Thoracic aorta (tissue), 2 donors: Measurements from ENCODE around the gene GRK7. TPM values are rescaled to one million over a fixed set of nuclear protein-coding genes. Genes with fewer than 3 reads are reported as not detected.

Experiments used
- ATAC-seq: fragments of 150-250 bp; one replicate; pipeline ENCODE4 v1.8.0; 2017; ENCODE audit warnings: low read depth; ENCODE audit not compliant: insufficient number of reproducible peaks, low FRiP score
- DNase-seq: peaks from one replicate; pipeline ENCODE4 v3.0.0-alpha.2; 2020; ENCODE audit warnings: low spot score
- H3K27ac ChIP-seq, 2 donors: fragments of 200-600 bp; sonication (generic); 1 replicate in 1 of 2; 2 replicates in 1 of 2; pipeline ENCODE4 v1.5.1; 2016; ENCODE audit warnings: mild to moderate bottlenecking in 2 of 2, moderate library complexity in 2 of 2
- H3K27me3 ChIP-seq: fragments of 200-600 bp; sonication (generic); replicated peaks from 2 replicates; pipeline ENCODE4 v1.6.0; 2016; ENCODE audit warnings: mild to moderate bottlenecking; ENCODE audit not compliant: insufficient read depth
- H3K36me3 ChIP-seq: fragments of 200-600 bp; sonication (generic); one replicate; pipeline ENCODE4 v1.5.1; 2016
- H3K4me1 ChIP-seq, 2 donors: fragments of 200-600 bp; sonication (generic); 1 replicate in 1 of 2; 2 replicates in 1 of 2; pipeline versions ENCODE4 v1.5.1 to v1.6.0; 2016; ENCODE audit warnings: low read depth in 2 of 2, mild to moderate bottlenecking in 1 of 2; ENCODE audit not compliant: control insufficient read depth in 1 of 2
- H3K4me3 ChIP-seq: fragments of 200-600 bp; sonication (generic); 2 replicates; pipeline ENCODE4 v1.5.1; 2016; ENCODE audit warnings: mild to moderate bottlenecking
- H3K9me3 ChIP-seq: fragments of 200-600 bp; sonication (generic); 2 replicates; pipeline ENCODE4 v1.5.1; 2016
- CTCF ChIP-seq: fragments of 200-600 bp; sonication (generic); IDR thresholded peaks from one replicate; pipeline ENCODE4 v1.5.1; 2019; ENCODE audit warnings: antibody characterized with exemption
- total RNA-seq, 2 donors: library from RNA; depleted of rRNA; stranded (reverse); fragments of >200 nt; gene quantifications; one replicate each; pipeline versions ENCODE4 v1.1.0 to v1.2.3, GENCODE V29; 2016

GRK7 gene
- total RNA-seq, 2 donors from 2014 or later = not detected

DNA sequence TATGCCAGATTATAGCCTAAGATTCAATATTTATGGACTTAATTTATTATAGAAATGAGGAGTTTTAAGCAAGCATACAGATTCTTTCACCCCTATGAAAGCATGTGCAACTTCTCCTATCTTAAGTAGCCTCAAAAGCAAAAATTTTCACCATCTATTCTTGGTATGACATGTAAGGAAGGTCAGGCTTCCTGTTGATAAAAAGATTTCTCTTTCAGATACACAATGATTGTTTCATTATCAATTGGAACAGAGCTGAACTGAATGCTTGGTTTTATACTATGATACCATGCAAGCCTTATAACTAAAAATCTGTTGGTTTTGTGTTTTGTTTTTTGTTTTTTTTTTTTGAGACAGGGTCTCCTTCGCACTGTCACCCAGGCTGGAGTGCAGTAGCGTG, 3.9 kb downstream of the GRK7 start:
- ATAC-seq (no peak), DNase-seq (no peak)
- H3K27ac ChIP-seq = no peak overlapping the region
- no peaks in the 10 kb centered on the region for H3K36me3 ChIP-seq
- no peak overlapping the region for H3K4me3 ChIP-seq
- TF ChIP-seq CTCF = no peak
- H3K4me1 ChIP-seq = no peaks in the 10 kb centered on the region
- no peaks in the 10 kb centered on the region for H3K27me3 ChIP-seq
- H3K9me3 ChIP-seq = no peaks in the 10 kb centered on the region

GRCh38 chr3:141769221-141769894, 6.2 kb downstream of the GRK7 start:
- ATAC-seq (no peak), DNase-seq (no peak)
- H3K4me1 ChIP-seq = no peaks in the 10 kb centered on the region
- H3K36me3 ChIP-seq = no peaks in the 10 kb centered on the region
- no peak for TF ChIP-seq CTCF
- H3K27me3 ChIP-seq = no peaks in the 10 kb centered on the region
- H3K9me3 ChIP-seq = no peaks in the 10 kb centered on the region
- no peak overlapping the region for H3K4me3 ChIP-seq
- H3K27ac ChIP-seq = no peak overlapping the region

DNA sequence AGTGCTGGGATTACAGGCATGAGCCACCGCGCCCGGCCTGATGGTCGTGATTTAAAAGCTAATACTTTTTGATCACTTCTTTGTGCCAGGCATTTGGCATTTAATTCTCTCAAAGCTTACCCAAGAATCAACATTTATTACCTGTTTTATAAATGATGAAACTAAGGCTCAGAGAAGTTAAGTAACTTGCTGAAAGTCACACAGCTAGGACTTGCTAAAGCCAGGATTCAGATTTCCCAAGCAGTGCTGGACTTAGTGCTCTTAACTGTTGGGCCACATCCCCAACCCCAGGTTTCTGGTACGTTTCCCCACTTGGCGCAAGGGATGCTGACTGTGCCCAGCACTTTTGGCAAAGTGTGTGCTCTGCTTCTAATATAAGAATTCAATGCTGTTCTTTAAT, 10.5 kb downstream of the GRK7 start:
- no peaks in the 10 kb centered on the region for H3K9me3 ChIP-seq
- no peak for DNase-seq
- ATAC-seq = no peak
- H3K27me3 ChIP-seq = no peaks in the 10 kb centered on the region
- H3K4me3 ChIP-seq = no peak overlapping the region
- no peaks in the 10 kb centered on the region for H3K4me1 ChIP-seq
- no peak overlapping the region for H3K27ac ChIP-seq
- H3K36me3 ChIP-seq = no peaks in the 10 kb centered on the region
- no peak for TF ChIP-seq CTCF

- no peaks in the 10 kb centered on the region for H3K27me3 ChIP-seq
- no peak overlapping the region for H3K27ac ChIP-seq
- TF ChIP-seq CTCF = no peak
- H3K36me3 ChIP-seq = no peaks in the 10 kb centered on the region
- no peak overlapping the region for H3K4me3 ChIP-seq
- no peak for DNase-seq
- no peak for ATAC-seq
- no peaks in the 10 kb centered on the region for H3K9me3 ChIP-seq
- H3K4me1 ChIP-seq = no peaks in the 10 kb centered on the region
These were observed 13.2 kb downstream of the GRK7 start for GRCh38 chr3:141776376-141776775.

DNA sequence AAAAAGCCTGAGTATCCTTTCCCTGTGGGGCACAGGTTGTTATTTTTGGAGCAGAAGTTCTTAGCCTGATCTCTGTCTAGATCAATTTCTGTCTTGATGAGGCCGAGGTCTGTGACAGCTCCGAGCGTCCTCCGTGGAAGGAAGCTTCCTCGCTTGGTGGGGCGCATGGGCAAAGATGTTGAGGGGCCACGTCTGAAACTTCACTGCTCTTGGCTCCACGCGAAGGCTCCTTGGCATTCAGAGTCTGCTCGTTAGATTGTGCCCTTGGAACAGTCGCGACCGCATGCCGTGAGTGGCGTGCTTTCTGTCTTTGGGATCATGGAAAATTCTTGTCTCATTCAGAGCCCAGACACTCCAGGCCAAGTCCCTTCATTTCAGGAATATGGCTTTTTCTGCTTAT, 13.7 kb downstream of the GRK7 start:
- Histone ChIP-seq H3K4me1 (no peaks in the 10 kb centered on the region), H3K9me3 (no peaks in the 10 kb centered on the region), H3K27ac (no peak overlapping the region), H3K4me3 (peak overlapping the region; percentile 35), H3K27me3 (no peaks in the 10 kb centered on the region), H3K36me3 (no peaks in the 10 kb centered on the region)
- DNase-seq (no peak), ATAC-seq (no peak)
- no peak for TF ChIP-seq CTCF
